Activated B cell treated with CpG ODN at 0.5 μM for 24 hours (primary cell): ENCODE data around the gene PGS1. TPM values are rescaled to one million over a fixed set of nuclear protein-coding genes. Genes with fewer than 3 reads are reported as not detected.

ENCODE experiments used
- ATAC-seq: fragments of 200-7000 bp; cut with Tn5 transposase; one replicate; pipeline ENCODE4 v1.10.0; 2021; ENCODE audit warnings: low read depth, mild to moderate bottlenecking, moderate library complexity
- CTCF ChIA-PET: fragments of 350-600 bp; sonication (Branson Sonifier 250); formaldehyde crosslinking; loops from one replicate; lab custom pipeline; 2021; ENCODE audit warnings: antibody characterized with exemption; lab: Charles Lee
- POLR2A ChIA-PET: fragments of 350-600 bp; sonication (Branson Sonifier 250); formaldehyde crosslinking; loops from one replicate; lab custom pipeline; 2021; ENCODE audit warnings: antibody characterized with exemption; lab: Charles Lee
- DNase-seq: peaks from one replicate; pipeline ENCODE4 v3.0.0; 2022
- H3K27ac Mint-ChIP-seq: one replicate; pipeline ENCODE4 v1.8.0; 2020; ENCODE audit warnings: mixed read lengths
- H3K27me3 Mint-ChIP-seq: one replicate; pipeline ENCODE4 v1.8.0; 2021; ENCODE audit warnings: mixed read lengths
- H3K36me3 Mint-ChIP-seq: one replicate; pipeline ENCODE4 v1.8.0; 2021; ENCODE audit warnings: low read depth, mixed read lengths
- H3K4me1 Mint-ChIP-seq: one replicate; pipeline ENCODE4 v1.8.0; 2021; ENCODE audit warnings: mixed read lengths
- H3K4me3 Mint-ChIP-seq: one replicate; pipeline ENCODE4 v1.8.0; 2020; ENCODE audit warnings: mild to moderate bottlenecking, mixed read lengths
- H3K9me3 Mint-ChIP-seq: one replicate; pipeline ENCODE4 v1.8.0; 2020; ENCODE audit warnings: mixed read lengths
- CTCF ChIP-seq: fragments of 200-600 bp; IDR thresholded peaks from one replicate; pipeline ENCODE4 v1.8.0; 2022; ENCODE audit warnings: antibody characterized with exemption, mild to moderate bottlenecking
- intact Hi-C: fragments of 100-400 bp; cut with micrococcal nuclease; formaldehyde crosslinking; loops from one replicate; pipeline ENCODE4 v1.15.1; 2024
- total RNA-seq: library from RNA; stranded (reverse); gene quantifications from 2 replicates; pipeline ENCODE4 v1.2.3, GENCODE V29; 2022

PGS1 gene
- total RNA-seq, 1 donor from 2014 or later, result 76.1 TPM

- DNase-seq (no peak), ATAC-seq (no peak)
- no peaks in the 10 kb centered on the region for H3K9me3 Mint-ChIP-seq
- intact Hi-C loops, result no loop called here
- H3K36me3 Mint-ChIP-seq, result peaks cover 94% of the 10 kb centered on the region
- peaks cover 5% of the 10 kb centered on the region for H3K4me1 Mint-ChIP-seq
- no peak for TF ChIP-seq CTCF
- H3K27ac Mint-ChIP-seq, result no peak overlapping the region
- CTCF ChIA-PET, result no interaction called here
- POLR2A ChIA-PET, result interaction anchor here (0.6 to 0.7 kb wide), 2 partner anchors 40 to 415 kb away, joined by 3 to 5 read pairs; partner anchors contain the start of gene SOCS3
- H3K27me3 Mint-ChIP-seq, result no peaks in the 10 kb centered on the region
- H3K4me3 Mint-ChIP-seq, result no peak overlapping the region
Observed at GRCh38 chr17:78399693-78400144, 21.3 kb downstream of the PGS1 start.

DNA sequence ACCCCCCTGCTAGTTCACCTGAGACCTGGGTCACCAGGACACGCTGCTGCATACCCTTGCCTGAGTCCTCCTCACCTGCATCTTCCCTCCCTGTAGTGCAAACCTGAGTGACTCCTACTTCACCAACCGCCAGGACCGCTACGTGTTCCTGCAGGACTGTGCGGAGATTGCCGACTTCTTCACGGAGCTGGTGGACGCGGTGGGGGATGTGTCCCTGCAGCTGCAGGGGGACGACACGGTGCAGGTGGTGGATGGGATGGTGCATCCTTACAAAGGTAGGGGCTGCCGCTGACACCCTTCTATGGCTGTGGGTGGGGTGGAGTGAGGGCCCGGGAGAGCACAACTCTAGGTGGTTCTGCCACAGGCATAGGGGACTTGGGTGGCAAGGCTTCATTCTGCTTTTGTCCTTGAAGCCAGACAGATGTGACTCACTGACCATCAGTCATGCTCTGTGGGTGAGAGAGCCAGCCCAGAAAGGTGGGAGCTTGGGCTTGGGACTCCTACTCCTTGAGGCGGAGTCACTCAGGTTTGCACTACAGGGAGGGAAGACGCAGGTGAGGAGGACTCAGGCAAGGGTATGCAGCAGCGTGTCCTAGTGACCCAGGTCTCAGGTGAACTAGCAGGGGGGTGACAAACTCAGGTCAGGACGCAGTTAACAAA lies 22.3 kb downstream of the PGS1 start:
- Mint-ChIP-seq H3K4me3 (no peak overlapping the region), H3K4me1 (no peaks in the 10 kb centered on the region), H3K27ac (no peak overlapping the region), H3K36me3 (peaks cover 95% of the 10 kb centered on the region), H3K27me3 (no peaks in the 10 kb centered on the region), H3K9me3 (no peaks in the 10 kb centered on the region)
- DNase-seq, result no peak
- CTCF ChIA-PET, result interaction anchor here (1.2 kb wide), 1 partner anchor 40 kb away, joined by 4 read pairs; no protein-coding TSS in a partner anchor
- intact Hi-C loops, result no loop called here
- TF ChIP-seq CTCF, result no peak
- ATAC-seq, result no peak
- POLR2A ChIA-PET, result interaction anchor here (0.6 kb wide), 1 partner anchor 202 kb away, joined by 3 read pairs; no protein-coding TSS in a partner anchor

GRCh38 chr17:78401246-78401645 lies 22.8 kb downstream of the PGS1 start:
- H3K27ac Mint-ChIP-seq, result no peak overlapping the region
- no peak overlapping the region for H3K4me3 Mint-ChIP-seq
- H3K27me3 Mint-ChIP-seq, result no peaks in the 10 kb centered on the region
- H3K4me1 Mint-ChIP-seq, result no peaks in the 10 kb centered on the region
- ChIA-PET CTCF (interaction anchor here (1.2 kb wide), 1 partner anchor 40 kb away, joined by 4 read pairs; no protein-coding TSS in a partner anchor), POLR2A (interaction anchor here (0.6 kb wide), 1 partner anchor 202 kb away, joined by 3 read pairs; no protein-coding TSS in a partner anchor)
- no peaks in the 10 kb centered on the region for H3K9me3 Mint-ChIP-seq
- DNase-seq (no peak), ATAC-seq (no peak)
- TF ChIP-seq CTCF, result no peak
- H3K36me3 Mint-ChIP-seq, result peaks cover 94% of the 10 kb centered on the region
- intact Hi-C loops, result no loop called here

DNA sequence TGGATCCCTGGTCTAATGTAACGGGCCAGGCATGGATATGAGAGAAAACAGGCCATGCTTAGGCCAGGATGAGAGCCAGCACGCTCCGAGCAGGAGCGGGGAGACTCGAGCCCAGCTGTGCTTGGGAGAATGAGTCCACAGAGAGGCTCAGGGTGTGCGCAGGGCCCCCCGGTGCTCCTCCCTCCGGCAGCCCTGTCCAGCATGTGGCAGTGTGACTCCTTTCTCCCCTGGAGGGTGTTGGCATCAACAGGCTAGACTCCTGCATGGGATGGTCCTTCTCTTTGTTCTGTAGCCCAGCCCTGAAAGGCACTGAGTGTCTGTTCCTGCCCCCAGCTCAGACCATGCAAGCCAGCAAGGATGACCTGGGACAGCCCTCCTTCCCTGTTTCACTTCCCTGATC lies 23.4 kb downstream of the PGS1 start:
- H3K36me3 Mint-ChIP-seq, result peaks cover 88% of the 10 kb centered on the region
- no peak overlapping the region for H3K27ac Mint-ChIP-seq
- H3K4me1 Mint-ChIP-seq, result no peaks in the 10 kb centered on the region
- no peak for ATAC-seq
- ChIA-PET POLR2A (no interaction called here), CTCF (interaction anchor here (1.2 kb wide), 1 partner anchor 41 kb away, joined by 4 read pairs; no protein-coding TSS in a partner anchor)
- DNase-seq, result no peak
- H3K27me3 Mint-ChIP-seq, result no peaks in the 10 kb centered on the region
- no peaks in the 10 kb centered on the region for H3K9me3 Mint-ChIP-seq
- H3K4me3 Mint-ChIP-seq, result no peak overlapping the region
- no peak for TF ChIP-seq CTCF
- intact Hi-C loops, result no loop called here

- Mint-ChIP-seq H3K36me3 (peaks cover 87% of the 10 kb centered on the region), H3K9me3 (no peaks in the 10 kb centered on the region), H3K4me1 (peaks cover 1% of the 10 kb centered on the region), H3K27ac (no peak overlapping the region), H3K4me3 (no peak overlapping the region), H3K27me3 (no peaks in the 10 kb centered on the region)
- ATAC-seq, result no peak
- intact Hi-C loops, result no loop called here
- POLR2A ChIA-PET, result no interaction called here
- no peak for DNase-seq
- no peak for TF ChIP-seq CTCF
- CTCF ChIA-PET, result interaction anchor here (0.7 kb wide), 1 partner anchor 312 kb away, joined by 3 read pairs; no protein-coding TSS in a partner anchor
Observed at GRCh38 chr17:78403822-78404221, 25.4 kb downstream of the PGS1 start.
